Testis (tissue), 2 donors: Measurements from ENCODE around the gene PPP1R14B.

Source experiments
- CTCF ChIP-seq, 3 experiments: fragments of 450-650 bp in 2 of 3; fragments of 200-600 bp in 1 of 3; sonication (generic) in 1 of 3; IDR thresholded peaks; one replicate each; pipeline ENCODE4 v1.5.1; 2016 to 2019; ENCODE audit warnings: antibody characterized with exemption in 3 of 3, mild to moderate bottlenecking in 2 of 3, moderate library complexity in 1 of 3
- POLR2A ChIP-seq: fragments of 450-650 bp; IDR thresholded peaks from one replicate; pipeline ENCODE4 v1.6.1; 2017; ENCODE audit warnings: antibody characterized with exemption, mild to moderate bottlenecking, moderate library complexity

GRCh38 chr11:64208086-64208795 lies 38.5 kb downstream of the PPP1R14B start:
- TF ChIP-seq CTCF (IDR thresholded peaks at IDR 0.05) (no peak), POLR2A (no peak)
